Measurements from ENCODE around the gene NINJ1. TPM values are rescaled to one million over a fixed set of nuclear protein-coding genes. Genes with fewer than 3 reads are reported as not detected.

NINJ1 gene
- polyA plus RNA-seq, 1 of the 3 experiments (the other 2 are of a cell fraction): 31.7 TPM

- no peak overlapping the region for H3K4me2 ChIP-seq
- no peaks in the 10 kb centered on the region for H3K27me3 ChIP-seq (ENCODE audit: insufficient read depth)
- 85% methylated on average over 6 of the region's 6 CpGs for WGBS (ENCODE audit: low lambda C conversion rate)
- peaks cover 58% of the 10 kb centered on the region for H3K79me2 ChIP-seq (ENCODE audit: insufficient read depth)
- POLR2A ChIA-PET: interaction anchor here (0.6 kb wide), 1 partner anchor 431 kb away, joined by 4 read pairs; no protein-coding TSS in a partner anchor
- H3K4me1 ChIP-seq (ENCODE audit: control insufficient read depth in 1 of 2, insufficient read depth in 2 of 2, low read depth in 1 of 2, low read length in 1 of 2): peaks cover 0 to 9% of the 10 kb centered on the region in 2 experiments; a peak in 1 of 4 replicates
- no peak overlapping the region for H3K4me3 ChIP-seq (ENCODE audit: low read depth in 2 of 2, low read length in 1 of 2)
- no peak overlapping the region for H3K9ac ChIP-seq
- TF ChIP-seq SMC3 (IDR thresholded peaks at IDR 0.05; ENCODE audit: low read depth, low read length): no peak
- TF ChIP-seq PBX3 (IDR thresholded peaks at IDR 0.05): no peak
- TF ChIP-seq MXI1 (IDR thresholded peaks at IDR 0.05; ENCODE audit: low read depth, low read length): no peak
- TF ChIP-seq RXRA (IDR thresholded peaks at IDR 0.05; ENCODE audit: borderline replicate concordance, low read depth): no peak
- no peak for TF ChIP-seq FOXM1 (IDR thresholded peaks at IDR 0.05; ENCODE audit: low read depth)
- no peak for TF ChIP-seq YY1 (IDR thresholded peaks at IDR 0.05; ENCODE audit: low read depth)
- no peak for TF ChIP-seq RAD21 (IDR thresholded peaks at IDR 0.05; ENCODE audit: low read length)
- no peak for TF ChIP-seq JUND (IDR thresholded peaks at IDR 0.05)
- TF ChIP-seq CHD2 (IDR thresholded peaks at IDR 0.05; ENCODE audit: low read length, partially characterized antibody): no peak
- TF ChIP-seq USF2 (IDR thresholded peaks at IDR 0.05; ENCODE audit: borderline replicate concordance, low read depth, low read length): no peak
- CTCF ChIA-PET: interaction anchor here (1.3 to 5.6 kb wide), 6 partner anchors 10 to 458 kb away, joined by 3 to 53 read pairs (median 22); partner anchors contain the start of gene CARD19
- H3K9me3 ChIP-seq: no peaks in the 10 kb centered on the region
- no peak for DNase-seq
- no peak overlapping the region for H2AFZ ChIP-seq (ENCODE audit: low read depth)
- no peaks in the 10 kb centered on the region for H3K9me2 ChIP-seq
- peaks cover 3 to 27% of the 10 kb centered on the region in 2 experiments for H3K36me3 ChIP-seq (replicated peaks in 1 of 2; ENCODE audit: control insufficient read depth in 1 of 2, insufficient read depth in 2 of 2, low read length in 1 of 2)
- H3K27ac ChIP-seq (ENCODE audit: low read depth in 2 of 2, low read length in 1 of 2): no peak overlapping the region
- no peaks in the 10 kb centered on the region for H3F3A ChIP-seq (replicated peaks; ENCODE audit: insufficient read depth)
- peaks cover 22% of the 10 kb centered on the region for H4K20me1 ChIP-seq (ENCODE audit: insufficient read depth)
These were observed 26.3 kb downstream of the NINJ1 start for GRCh38 chr9:93107825-93108161.

- H3K9ac ChIP-seq: no peak overlapping the region
- no peaks in the 10 kb centered on the region for H3F3A ChIP-seq (replicated peaks; ENCODE audit: insufficient read depth)
- H3K4me3 ChIP-seq (ENCODE audit: low read depth in 2 of 2, low read length in 1 of 2): no peak overlapping the region
- peaks cover 63% of the 10 kb centered on the region for H3K79me2 ChIP-seq (ENCODE audit: insufficient read depth)
- no peak overlapping the region for H3K4me2 ChIP-seq
- H4K20me1 ChIP-seq (ENCODE audit: insufficient read depth): peaks cover 25% of the 10 kb centered on the region
- H2AFZ ChIP-seq (ENCODE audit: low read depth): no peak overlapping the region
- DNase-seq: no peak
- ChIA-PET POLR2A (interaction anchor here (0.6 kb wide), 1 partner anchor 431 kb away, joined by 4 read pairs; no protein-coding TSS in a partner anchor), CTCF (interaction anchor here (1.3 to 5.6 kb wide), 6 partner anchors 10 to 459 kb away, joined by 3 to 53 read pairs (median 10); no protein-coding TSS in a partner anchor)
- peaks cover 0 to 9% of the 10 kb centered on the region in 2 experiments; a peak in 1 of 4 replicates for H3K4me1 ChIP-seq (ENCODE audit: control insufficient read depth in 1 of 2, insufficient read depth in 2 of 2, low read depth in 1 of 2, low read length in 1 of 2)
- 83% methylated on average over 5 of the region's 14 CpGs for WGBS (ENCODE audit: low lambda C conversion rate)
- no peak overlapping the region for H3K27ac ChIP-seq (ENCODE audit: low read depth in 2 of 2, low read length in 1 of 2)
- no peaks in the 10 kb centered on the region for H3K9me2 ChIP-seq
- no peaks in the 10 kb centered on the region for H3K27me3 ChIP-seq (ENCODE audit: insufficient read depth)
- H3K36me3 ChIP-seq (replicated peaks in 1 of 2; ENCODE audit: control insufficient read depth in 1 of 2, insufficient read depth in 2 of 2, low read length in 1 of 2): peaks cover 3 to 22% of the 10 kb centered on the region in 2 experiments
- 0 out of 2 replicates have a peak, but pooled peaks cover under 1% of the 10 kb centered on the region for H3K9me3 ChIP-seq
- no peak for TF ChIP-seq CHD2 (IDR thresholded peaks at IDR 0.05; ENCODE audit: low read length, partially characterized antibody)
- TF ChIP-seq GABPA (IDR thresholded peaks at IDR 0.05; ENCODE audit: low read depth): no peak
- no peak for TF ChIP-seq FOXM1 (IDR thresholded peaks at IDR 0.05; ENCODE audit: low read depth)
- no peak for TF ChIP-seq CTCF (IDR thresholded peaks at IDR 0.05)
- TF ChIP-seq RAD21 (IDR thresholded peaks at IDR 0.05; ENCODE audit: low read length): no peak
- TF ChIP-seq TAF1 (IDR thresholded peaks at IDR 0.05; ENCODE audit: borderline replicate concordance, low read depth, low read length): no peak
- no peak for TF ChIP-seq REST (IDR thresholded peaks at IDR 0.05; ENCODE audit: low read depth, low read length)
- no peak for TF ChIP-seq RFX5 (IDR thresholded peaks at IDR 0.05; ENCODE audit: low read length)
- no peak for TF ChIP-seq FOSL2 (IDR thresholded peaks at IDR 0.05; ENCODE audit: borderline replicate concordance, low read depth)
- no peak for TF ChIP-seq MAX (IDR thresholded peaks at IDR 0.05; ENCODE audit: low read depth)
- no peak for TF ChIP-seq YY1 (IDR thresholded peaks at IDR 0.05; ENCODE audit: low read depth)
- TF ChIP-seq GATA2 (CRISPR knock-in tag; IDR thresholded peaks at IDR 0.05): no peak
- TF ChIP-seq POLR2AphosphoS5 (IDR thresholded peaks at IDR 0.05; ENCODE audit: low read depth, low read length): no peak
These were observed 26.8 kb downstream of the NINJ1 start for GRCh38 chr9:93107151-93107824.

Data from SK-N-SH (cell line).